B cell (primary cell): ENCODE data around the gene ARID3A.

ENCODE experiments used
- EZH2 ChIP-seq: IDR thresholded peaks from 2 replicates; pipeline ENCODE4 v1.6.1; 2012; ENCODE audit warnings: borderline replicate concordance, low read depth, mild to moderate bottlenecking, moderate library complexity, low read length; ENCODE audit not compliant: insufficient read depth, poor library complexity, severe bottlenecking
- TF ChIP-seq, protein P1 (sequence below): fragments of 200-600 bp; IDR thresholded peaks from one replicate; pipeline ENCODE4 v1.8.0; 2022; ENCODE audit warnings: antibody characterized with exemption, mild to moderate bottlenecking

DNA sequence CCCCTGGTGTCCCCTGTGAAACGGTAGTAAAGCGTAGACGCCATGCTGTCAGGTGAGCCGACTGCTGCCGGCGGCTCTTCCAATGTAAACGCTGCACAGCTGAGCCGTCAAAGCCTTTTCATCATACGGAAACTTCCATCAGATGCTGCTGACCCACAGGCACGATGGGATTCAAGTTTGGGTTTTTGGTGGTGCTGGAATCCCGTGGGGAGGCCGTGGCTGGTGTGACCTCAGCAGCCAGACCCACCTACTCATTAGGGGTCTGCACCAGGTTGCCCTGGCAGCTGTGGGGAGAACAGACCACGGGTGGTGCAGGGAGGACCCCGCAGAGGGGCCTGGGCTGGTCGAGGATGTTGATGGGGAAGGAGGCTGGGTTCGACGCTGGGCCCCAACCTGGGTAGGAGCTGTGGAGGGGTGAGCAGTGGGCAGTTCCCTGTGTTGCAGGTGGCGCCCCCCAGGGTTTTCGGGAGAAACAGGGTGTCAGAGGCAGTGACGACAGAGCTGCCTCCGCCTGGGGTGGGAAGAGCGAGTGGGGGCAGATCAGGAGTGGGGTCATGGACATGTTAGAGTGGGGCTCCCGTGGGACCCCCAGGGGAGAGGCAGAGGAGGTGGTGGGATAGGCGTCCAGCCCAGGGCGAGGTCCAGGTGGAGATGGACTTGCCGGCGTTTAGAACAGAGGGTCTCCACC lies 81.0 kb downstream of the ARID3A start:
- TF ChIP-seq, protein P1, sequence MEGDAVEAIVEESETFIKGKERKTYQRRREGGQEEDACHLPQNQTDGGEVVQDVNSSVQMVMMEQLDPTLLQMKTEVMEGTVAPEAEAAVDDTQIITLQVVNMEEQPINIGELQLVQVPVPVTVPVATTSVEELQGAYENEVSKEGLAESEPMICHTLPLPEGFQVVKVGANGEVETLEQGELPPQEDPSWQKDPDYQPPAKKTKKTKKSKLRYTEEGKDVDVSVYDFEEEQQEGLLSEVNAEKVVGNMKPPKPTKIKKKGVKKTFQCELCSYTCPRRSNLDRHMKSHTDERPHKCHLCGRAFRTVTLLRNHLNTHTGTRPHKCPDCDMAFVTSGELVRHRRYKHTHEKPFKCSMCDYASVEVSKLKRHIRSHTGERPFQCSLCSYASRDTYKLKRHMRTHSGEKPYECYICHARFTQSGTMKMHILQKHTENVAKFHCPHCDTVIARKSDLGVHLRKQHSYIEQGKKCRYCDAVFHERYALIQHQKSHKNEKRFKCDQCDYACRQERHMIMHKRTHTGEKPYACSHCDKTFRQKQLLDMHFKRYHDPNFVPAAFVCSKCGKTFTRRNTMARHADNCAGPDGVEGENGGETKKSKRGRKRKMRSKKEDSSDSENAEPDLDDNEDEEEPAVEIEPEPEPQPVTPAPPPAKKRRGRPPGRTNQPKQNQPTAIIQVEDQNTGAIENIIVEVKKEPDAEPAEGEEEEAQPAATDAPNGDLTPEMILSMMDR = no peak
- TF ChIP-seq EZH2 = no peak
